CD8-positive, alpha-beta memory T cell (primary cell): ENCODE measurements around the gene ZNF688. TPM values are rescaled to one million over a fixed set of nuclear protein-coding genes. Genes with fewer than 3 reads are reported as not detected.

ENCODE experiments used
- CTCF ChIA-PET: fragments of 350-600 bp; sonication (Branson Sonifier 250); formaldehyde crosslinking; loops from one replicate; lab custom pipeline; 2021; ENCODE audit warnings: antibody characterized with exemption; lab: Charles Lee
- POLR2A ChIA-PET: fragments of 350-600 bp; sonication (Branson Sonifier 250); formaldehyde crosslinking; loops from one replicate; lab custom pipeline; 2021; ENCODE audit warnings: antibody characterized with exemption; lab: Charles Lee
- DNase-seq, 5 donors: peaks; one replicate each; pipeline versions ENCODE4 v3.0.0 to v3.0.0-alpha.2; 2020 to 2022; ENCODE audit warnings: mixed read lengths in 1 of 5
- H3K27ac ChIP-seq: one replicate; pipeline ENCODE4 v1.7.0; 2013; ENCODE audit warnings: low read depth, mild to moderate bottlenecking, low read length, moderate library complexity
- H3K27me3 ChIP-seq: 2 replicates; pipeline ENCODE4 v1.7.0; 2013; ENCODE audit warnings: low read length, mild to moderate bottlenecking; ENCODE audit not compliant: insufficient read depth, poor library complexity, severe bottlenecking
- H3K36me3 ChIP-seq: 2 replicates; pipeline ENCODE4 v1.7.0; 2013; ENCODE audit warnings: mild to moderate bottlenecking, low read length, moderate library complexity; ENCODE audit not compliant: insufficient read depth
- H3K4me1 ChIP-seq: 2 replicates; pipeline ENCODE4 v1.7.0; 2013; ENCODE audit warnings: mild to moderate bottlenecking, low read length, moderate library complexity; ENCODE audit not compliant: insufficient read depth
- H3K4me3 ChIP-seq: 2 replicates; pipeline ENCODE4 v1.7.0; 2013; ENCODE audit warnings: mild to moderate bottlenecking, low read length
- H3K9me3 ChIP-seq: 2 replicates; pipeline ENCODE4 v1.7.0; 2013; ENCODE audit warnings: mild to moderate bottlenecking, low read length
- H3K27ac Mint-ChIP-seq, 8 donors: one replicate each; pipeline ENCODE4 v1.8.0; 2020 to 2021; ENCODE audit warnings: mixed read lengths in 8 of 8, mild to moderate bottlenecking in 6 of 8, inconsistent platforms in 3 of 8, moderate library complexity in 3 of 8
- H3K27me3 Mint-ChIP-seq, 2 donors: one replicate each; pipeline ENCODE4 v1.8.0; 2020 to 2021; ENCODE audit warnings: mixed read lengths in 2 of 2, mild to moderate bottlenecking in 1 of 2, moderate library complexity in 1 of 2
- H3K36me3 Mint-ChIP-seq, 3 donors: one replicate each; pipeline ENCODE4 v1.8.0; 2020 to 2021; ENCODE audit warnings: mixed read lengths in 3 of 3, inconsistent platforms in 1 of 3, mild to moderate bottlenecking in 1 of 3
- H3K4me1 Mint-ChIP-seq, 3 donors: one replicate each; pipeline ENCODE4 v1.8.0; 2020 to 2021; ENCODE audit warnings: mixed read lengths in 3 of 3, inconsistent platforms in 1 of 3, mild to moderate bottlenecking in 1 of 3
- H3K4me3 Mint-ChIP-seq, 7 donors: one replicate each; pipeline ENCODE4 v1.8.0; 2020 to 2021; ENCODE audit warnings: mixed read lengths in 7 of 7, mild to moderate bottlenecking in 6 of 7, moderate library complexity in 4 of 7, inconsistent platforms in 2 of 7
- H3K9me3 Mint-ChIP-seq, 5 donors: one replicate each; pipeline ENCODE4 v1.8.0; 2020 to 2022; ENCODE audit warnings: mixed read lengths in 5 of 5, mild to moderate bottlenecking in 3 of 5, moderate library complexity in 2 of 5, inconsistent platforms in 1 of 5
- polyA plus RNA-seq: library from polyadenylated mRNA; unstranded; fragments of 300-500 nt; fragmentation: Illumina TruSeq; gene quantifications from one replicate; pipeline ENCODE4 v1.2.3, GENCODE V29; 2021
- total RNA-seq, 2 experiments: library from RNA; stranded (reverse); gene quantifications; one replicate each; pipeline ENCODE4 v1.2.3, GENCODE V29; 2021

The ZNF688 gene
- total and polyA plus RNA-seq, 3 experiments from 2014 or later: 9.6 to 28.5 (median 10.8) TPM

- CTCF ChIA-PET: interaction anchor here (1.0 to 3.8 kb wide), 8 partner anchors 10 to 200 kb away, joined by 3 to 18 read pairs (median 4); partner anchors contain the start of genes DCTPP1 and ZNF747
- Histone ChIP-seq H3K36me3 (no peaks in the 10 kb centered on the region), H3K4me3 (peak overlapping the region; percentile 97), H3K4me1 (peaks cover 12% of the 10 kb centered on the region), H3K27ac (peak overlapping the region; percentile 97), H3K27me3 (no peaks in the 10 kb centered on the region), H3K9me3 (no peaks in the 10 kb centered on the region)
- H3K27me3 Mint-ChIP-seq: no peaks in the 10 kb centered on the region
- H3K36me3 Mint-ChIP-seq: peaks cover 0 to 35% (median 11%) of the 10 kb centered on the region in 3 donors
- H3K27ac Mint-ChIP-seq: peak overlapping the region; percentile 75 to 100 (median 96)
- peak overlapping the region; percentile 83 to 98 (median 94) for H3K4me3 Mint-ChIP-seq
- POLR2A ChIA-PET: interaction anchor here (0.7 to 1.5 kb wide), 10 partner anchors 15 to 227 kb away, joined by 3 to 12 read pairs (median 4); partner anchors contain the start of genes FBRS, PRR14, SEPHS2 and SEPTIN1
- DNase-seq: peak in 2 of 5 donors; percentile 22 to 59
- peaks cover 14 to 26% (median 22%) of the 10 kb centered on the region in 3 donors for H3K4me1 Mint-ChIP-seq
- H3K9me3 Mint-ChIP-seq: no peaks in the 10 kb centered on the region
Observed at GRCh38 chr16:30609002-30609925, 37.8 kb upstream of the ZNF688 start.

- no peak overlapping the region for H3K27ac ChIP-seq
- H3K4me3 ChIP-seq: no peak overlapping the region
- ChIA-PET CTCF (interaction anchor here (0.7 to 3.8 kb wide), 4 partner anchors 7 to 176 kb away, joined by 3 to 18 read pairs (median 4); partner anchors contain the start of genes DCTPP1 and ZNF688), POLR2A (no interaction called here)
- no peak for DNase-seq
- no peaks in the 10 kb centered on the region for H3K9me3 ChIP-seq
- H3K27me3 ChIP-seq: no peaks in the 10 kb centered on the region
- peaks cover 7% of the 10 kb centered on the region for H3K36me3 ChIP-seq
- Mint-ChIP-seq H3K36me3 (peaks cover 0 to 59% (median 11%) of the 10 kb centered on the region in 3 donors), H3K4me3 (no peak overlapping the region), H3K4me1 (peaks cover 14 to 26% (median 22%) of the 10 kb centered on the region in 3 donors), H3K9me3 (no peaks in the 10 kb centered on the region), H3K27ac (no peak overlapping the region), H3K27me3 (no peaks in the 10 kb centered on the region)
- peaks cover 12% of the 10 kb centered on the region for H3K4me1 ChIP-seq
Observed at GRCh38 chr16:30606004-30606403, 34.5 kb upstream of the ZNF688 start.

- no peak overlapping the region for H3K4me3 Mint-ChIP-seq
- ChIA-PET POLR2A (no interaction called here), CTCF (interaction anchor here (1.0 to 2.3 kb wide), 3 partner anchors 10 to 69 kb away, joined by 4 to 6 read pairs (median 5); partner anchors contain the start of gene ZNF785)
- peaks cover 12% of the 10 kb centered on the region for H3K4me1 ChIP-seq
- H3K27ac ChIP-seq: no peak overlapping the region
- H3K4me1 Mint-ChIP-seq: peaks cover 9 to 20% (median 15%) of the 10 kb centered on the region in 3 donors
- H3K27me3 Mint-ChIP-seq: no peaks in the 10 kb centered on the region
- H3K36me3 ChIP-seq: peaks cover 7% of the 10 kb centered on the region
- H3K27ac Mint-ChIP-seq: peak overlapping the region in 1 of 8 donors; percentile 23
- peaks cover 0 to 58% (median 11%) of the 10 kb centered on the region in 3 donors for H3K36me3 Mint-ChIP-seq
- no peaks in the 10 kb centered on the region for H3K9me3 ChIP-seq
- H3K4me3 ChIP-seq: no peak overlapping the region
- H3K27me3 ChIP-seq: no peaks in the 10 kb centered on the region
- no peaks in the 10 kb centered on the region for H3K9me3 Mint-ChIP-seq
- DNase-seq: no peak
Observed at GRCh38 chr16:30605158-30605557, 33.6 kb upstream of the ZNF688 start.

- Mint-ChIP-seq H3K4me3 (no peak overlapping the region), H3K36me3 (peaks cover 0 to 56% (median 11%) of the 10 kb centered on the region in 3 donors), H3K9me3 (no peaks in the 10 kb centered on the region), H3K27ac (no peak overlapping the region), H3K27me3 (no peaks in the 10 kb centered on the region), H3K4me1 (peaks cover 8 to 16% (median 15%) of the 10 kb centered on the region in 3 donors)
- peaks cover 11% of the 10 kb centered on the region for H3K4me1 ChIP-seq
- H3K36me3 ChIP-seq: peaks cover 7% of the 10 kb centered on the region
- POLR2A ChIA-PET: no interaction called here
- no peaks in the 10 kb centered on the region for H3K27me3 ChIP-seq
- H3K4me3 ChIP-seq: no peak overlapping the region
- H3K27ac ChIP-seq: no peak overlapping the region
- CTCF ChIA-PET: interaction anchor here (1.0 to 1.8 kb wide), 2 partner anchors 10 to 19 kb away, joined by 4 to 5 read pairs; partner anchors contain the start of gene ZNF785
- no peaks in the 10 kb centered on the region for H3K9me3 ChIP-seq
- DNase-seq: no peak
Observed at GRCh38 chr16:30604316-30604947, 32.9 kb upstream of the ZNF688 start.

GRCh38 chr16:30603945-30604315 is 32.4 kb upstream of the ZNF688 start:
- DNase-seq: no peak
- H3K4me1 ChIP-seq: peaks cover 6% of the 10 kb centered on the region
- no peaks in the 10 kb centered on the region for H3K9me3 ChIP-seq
- H3K4me3 Mint-ChIP-seq: peak overlapping the region in 1 of 7 donors; percentile 56
- CTCF ChIA-PET: interaction anchor here (1.0 to 1.8 kb wide), 2 partner anchors 11 to 18 kb away, joined by 4 to 5 read pairs; partner anchors contain the start of gene ZNF785
- H3K27me3 Mint-ChIP-seq: no peaks in the 10 kb centered on the region
- H3K27me3 ChIP-seq: no peaks in the 10 kb centered on the region
- H3K4me3 ChIP-seq: no peak overlapping the region
- peaks cover 5 to 11% (median 11%) of the 10 kb centered on the region in 3 donors for H3K4me1 Mint-ChIP-seq
- H3K36me3 Mint-ChIP-seq: peaks cover 0 to 56% (median 11%) of the 10 kb centered on the region in 3 donors
- POLR2A ChIA-PET: interaction anchor here (1.9 kb wide), 1 partner anchor 19 kb away, joined by 4 read pairs; the partner anchor contains the start of gene ZNF785
- no peak overlapping the region for H3K27ac ChIP-seq
- no peaks in the 10 kb centered on the region for H3K9me3 Mint-ChIP-seq
- H3K36me3 ChIP-seq: peaks cover 7% of the 10 kb centered on the region
- H3K27ac Mint-ChIP-seq: no peak overlapping the region

GRCh38 chr16:30602616-30603277 is 31.2 kb upstream of the ZNF688 start:
- peaks cover 4% of the 10 kb centered on the region in 3 donors for H3K4me1 Mint-ChIP-seq
- POLR2A ChIA-PET: interaction anchor here (1.4 to 1.9 kb wide), 2 partner anchors 18 to 46 kb away, joined by 4 read pairs; partner anchors contain the start of gene ZNF785
- peaks cover 0 to 52% (median 9%) of the 10 kb centered on the region in 3 donors for H3K36me3 Mint-ChIP-seq
- H3K27ac ChIP-seq: no peak overlapping the region
- no peaks in the 10 kb centered on the region for H3K9me3 ChIP-seq
- H3K27ac Mint-ChIP-seq: peak overlapping the region in 2 of 8 donors; percentile 23 to 56
- no peak overlapping the region for H3K4me3 ChIP-seq
- no peaks in the 10 kb centered on the region for H3K9me3 Mint-ChIP-seq
- H3K27me3 ChIP-seq: no peaks in the 10 kb centered on the region
- no peaks in the 10 kb centered on the region for H3K4me1 ChIP-seq
- H3K4me3 Mint-ChIP-seq: no peak overlapping the region
- CTCF ChIA-PET: interaction anchor here (0.6 to 1.5 kb wide), 5 partner anchors 10 to 92 kb away, joined by 3 to 6 read pairs (median 3); partner anchors contain the start of gene ZNF764
- no peaks in the 10 kb centered on the region for H3K27me3 Mint-ChIP-seq
- DNase-seq: no peak
- peaks cover 7% of the 10 kb centered on the region for H3K36me3 ChIP-seq

- ChIA-PET CTCF (interaction anchor here (1.0 to 1.5 kb wide), 4 partner anchors 11 to 93 kb away, joined by 3 to 6 read pairs (median 3); partner anchors contain the start of gene ZNF764), POLR2A (interaction anchor here (1.4 to 1.9 kb wide), 2 partner anchors 17 to 45 kb away, joined by 4 read pairs; partner anchors contain the start of gene ZNF785)
- H3K4me3 ChIP-seq: no peak overlapping the region
- no peaks in the 10 kb centered on the region for H3K4me1 ChIP-seq
- H3K9me3 ChIP-seq: no peaks in the 10 kb centered on the region
- Mint-ChIP-seq H3K27ac (peak overlapping the region in 2 of 8 donors; percentile 5 to 66), H3K36me3 (peaks cover 0 to 46% (median 9%) of the 10 kb centered on the region in 3 donors), H3K27me3 (no peaks in the 10 kb centered on the region), H3K4me3 (no peak overlapping the region), H3K9me3 (no peaks in the 10 kb centered on the region), H3K4me1 (peaks cover 0 to 3% (median 0%) of the 10 kb centered on the region in 3 donors)
- H3K27me3 ChIP-seq: no peaks in the 10 kb centered on the region
- no peak for DNase-seq
- peaks cover 7% of the 10 kb centered on the region for H3K36me3 ChIP-seq
- no peak overlapping the region for H3K27ac ChIP-seq
Observed at GRCh38 chr16:30601966-30602365, 30.5 kb upstream of the ZNF688 start.
